ENCODE measurements around the gene SUFU.

DNA sequence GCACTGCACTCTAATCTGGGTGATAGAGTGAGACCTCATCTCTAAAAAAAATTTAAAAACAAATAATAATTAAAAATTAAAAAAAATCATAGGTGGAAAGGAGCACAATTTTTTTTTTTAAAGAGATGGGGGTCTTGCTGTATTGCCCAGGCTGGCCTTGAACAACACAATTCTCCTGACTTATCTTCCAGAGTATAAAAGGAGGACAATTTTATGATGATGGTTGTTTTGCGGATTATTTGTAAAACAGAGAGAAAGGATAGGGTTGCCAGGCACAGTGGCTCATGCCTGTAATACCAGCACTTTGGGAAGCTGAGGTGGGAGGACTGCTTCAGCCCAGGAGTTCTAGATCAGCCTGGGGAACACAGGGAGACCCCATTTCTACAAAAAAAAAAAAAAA lies 6.2 kb upstream of the SUFU start:
- TF ChIP-seq, protein P1, sequence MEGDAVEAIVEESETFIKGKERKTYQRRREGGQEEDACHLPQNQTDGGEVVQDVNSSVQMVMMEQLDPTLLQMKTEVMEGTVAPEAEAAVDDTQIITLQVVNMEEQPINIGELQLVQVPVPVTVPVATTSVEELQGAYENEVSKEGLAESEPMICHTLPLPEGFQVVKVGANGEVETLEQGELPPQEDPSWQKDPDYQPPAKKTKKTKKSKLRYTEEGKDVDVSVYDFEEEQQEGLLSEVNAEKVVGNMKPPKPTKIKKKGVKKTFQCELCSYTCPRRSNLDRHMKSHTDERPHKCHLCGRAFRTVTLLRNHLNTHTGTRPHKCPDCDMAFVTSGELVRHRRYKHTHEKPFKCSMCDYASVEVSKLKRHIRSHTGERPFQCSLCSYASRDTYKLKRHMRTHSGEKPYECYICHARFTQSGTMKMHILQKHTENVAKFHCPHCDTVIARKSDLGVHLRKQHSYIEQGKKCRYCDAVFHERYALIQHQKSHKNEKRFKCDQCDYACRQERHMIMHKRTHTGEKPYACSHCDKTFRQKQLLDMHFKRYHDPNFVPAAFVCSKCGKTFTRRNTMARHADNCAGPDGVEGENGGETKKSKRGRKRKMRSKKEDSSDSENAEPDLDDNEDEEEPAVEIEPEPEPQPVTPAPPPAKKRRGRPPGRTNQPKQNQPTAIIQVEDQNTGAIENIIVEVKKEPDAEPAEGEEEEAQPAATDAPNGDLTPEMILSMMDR (IDR thresholded peaks at IDR 0.05), result no peak
- no peak for TF ChIP-seq POLR2A (IDR thresholded peaks at IDR 0.05)

Measured in esophagus squamous epithelium (tissue), 4 donors.